HEK293T (cell line): ENCODE measurements around the gene RAP1GDS1.

Experiments used
- FOXM1 ChIP-seq: fragments of 450-650 bp; IDR thresholded peaks from 2 replicates; pipeline ENCODE4 v1.6.1; 2017; ENCODE audit warnings: mild to moderate bottlenecking, borderline replicate concordance
- L3MBTL2 ChIP-seq: fragments of 450-650 bp; conservative IDR thresholded peaks from 2 replicates; pipeline ENCODE4 v1.6.1; 2016; ENCODE audit warnings: mild to moderate bottlenecking
- LEF1 ChIP-seq: fragments of 450-650 bp; IDR thresholded peaks from 2 replicates; pipeline ENCODE4 v1.6.1; 2017; ENCODE audit warnings: mild to moderate bottlenecking, borderline replicate concordance
- SP1 ChIP-seq: fragments of 450-650 bp; IDR thresholded peaks from 2 replicates; pipeline ENCODE4 v1.6.1; 2017
- TARDBP ChIP-seq: fragments of 450-650 bp; IDR thresholded peaks from 2 replicates; pipeline ENCODE4 v1.6.1; 2016
- ZNF384 ChIP-seq: fragments of 450-650 bp; IDR thresholded peaks from 2 replicates; pipeline ENCODE4 v1.6.1; 2016

GRCh38 chr4:98261405-98262291, 464 bp downstream of the RAP1GDS1 start:
- no peak for TF ChIP-seq FOXM1
- no peak for TF ChIP-seq SP1
- TF ChIP-seq TARDBP: no peak
- no peak for TF ChIP-seq LEF1
- TF ChIP-seq ZNF384: no peak
- TF ChIP-seq L3MBTL2: peak; percentile 88
